K562 (cell line): ENCODE data around the gene CCNO. TPM values are rescaled to one million over a fixed set of nuclear protein-coding genes. Genes with fewer than 3 reads are reported as not detected.

ENCODE experiments used
- ELF4 ChIP-seq: fragments of 450-650 bp; formaldehyde crosslinking; IDR thresholded peaks from 2 replicates; pipeline ENCODE4 v1.4.0; 2022; ENCODE audit warnings: missing genetic modification characterization
- HEY1 ChIP-seq: fragments of 250-450 bp; sonication (Bioruptor Pico); IDR thresholded peaks from 2 replicates; pipeline ENCODE4 v1.5.0; 2020; ENCODE audit warnings: mild to moderate bottlenecking, moderate library complexity, borderline replicate concordance
- LCOR ChIP-seq: sonication (generic); formaldehyde crosslinking; IDR thresholded peaks from 2 replicates; pipeline ENCODE4 v1.8.0; 2022; ENCODE audit warnings: mild to moderate bottlenecking, missing genetic modification reagents
- MCM5 ChIP-seq: fragments of 450-650 bp; IDR thresholded peaks from 2 replicates; pipeline ENCODE4 v1.6.1; 2016; ENCODE audit warnings: low read depth
- MED1 ChIP-seq: sonication (generic); formaldehyde crosslinking; IDR thresholded peaks from 2 replicates; pipeline ENCODE4 v1.8.1; 2023; ENCODE audit warnings: missing genetic modification reagents, borderline replicate concordance
- NEUROD1 ChIP-seq: fragments of 150-350 bp; IDR thresholded peaks from 2 replicates; pipeline ENCODE4 v1.6.1; 2014; ENCODE audit warnings: borderline replicate concordance, low read length, low read depth; ENCODE audit not compliant: partially characterized antibody
- NFYB ChIP-seq: IDR thresholded peaks from 2 replicates; pipeline ENCODE4 v1.6.1; 2011; ENCODE audit warnings: mild to moderate bottlenecking, moderate library complexity; ENCODE audit not compliant: insufficient read length; ENCODE audit errors: extremely low read depth
- POU5F1 ChIP-seq: fragments of 150-350 bp; IDR thresholded peaks from 2 replicates; pipeline ENCODE4 v1.6.1; 2014; ENCODE audit warnings: borderline replicate concordance, low read length, low read depth, mild to moderate bottlenecking; ENCODE audit not compliant: partially characterized antibody
- SIRT6 ChIP-seq: IDR thresholded peaks from one replicate; pipeline ENCODE4 v1.6.1; 2012; ENCODE audit warnings: low read depth, mild to moderate bottlenecking, control low read depth, inconsistent platforms, low read length, moderate library complexity
- SP2 ChIP-seq: IDR thresholded peaks from 2 replicates; pipeline ENCODE4 v1.6.1; 2011; ENCODE audit warnings: mild to moderate bottlenecking, low read depth, low read length, moderate library complexity; ENCODE audit not compliant: poor library complexity, severe bottlenecking; ENCODE audit errors: extremely low read depth
- XRCC3 ChIP-seq: fragments of 450-650 bp; IDR thresholded peaks from 2 replicates; pipeline ENCODE4 v1.6.1; 2017; ENCODE audit warnings: mild to moderate bottlenecking, moderate library complexity
- ZKSCAN8 ChIP-seq: fragments of 200-800 bp; sonication (Bioruptor generic); IDR thresholded peaks from 2 replicates; pipeline ENCODE4 v1.6.1; 2016; ENCODE audit warnings: missing genetic modification characterization, missing compliant biosample characterization
- ZNF212 ChIP-seq: fragments of 450-650 bp; formaldehyde crosslinking; IDR thresholded peaks from 2 replicates; pipeline ENCODE4 v1.4.0; 2020; ENCODE audit warnings: mild to moderate bottlenecking
- ZNF347 ChIP-seq: fragments of 450-650 bp; formaldehyde crosslinking; IDR thresholded peaks from 2 replicates; pipeline ENCODE4 v1.4.0; 2020; ENCODE audit warnings: low read depth, mild to moderate bottlenecking, moderate library complexity
- ZNF586 ChIP-seq: fragments of 450-650 bp; formaldehyde crosslinking; conservative IDR thresholded peaks from 2 replicates; pipeline ENCODE4 v1.4.0; 2020; ENCODE audit warnings: mild to moderate bottlenecking, moderate library complexity
- ZNF699 ChIP-seq: fragments of 250-450 bp; sonication (Bioruptor Pico); IDR thresholded peaks from 2 replicates; pipeline ENCODE4 v1.8.0; 2021; ENCODE audit warnings: mild to moderate bottlenecking, moderate library complexity; ENCODE audit not compliant: insufficient replicate concordance
- ZNF717 ChIP-seq: fragments of 250-450 bp; sonication (Bioruptor Pico); IDR thresholded peaks from 2 replicates; pipeline ENCODE4 v1.5.0; 2021
- ZNF778 ChIP-seq: fragments of 450-650 bp; formaldehyde crosslinking; IDR thresholded peaks from 2 replicates; pipeline ENCODE4 v1.4.0; 2020; ENCODE audit warnings: mild to moderate bottlenecking, moderate library complexity
- polyA plus RNA-seq, 8 experiments: library from polyadenylated mRNA; depleted of rRNA in 4 of 8; stranded (reverse) in 5 of 8; unstranded in 3 of 8; fragments of >200 nt; fragmentation: Nextera tagmentation in 2 of 8; fragmentation: Illumina TruSeq in 1 of 8; extraction: Ambion mirVana in 2 of 8; extraction: Trizol in 1 of 8; gene quantifications; 2 replicates each; pipeline versions ENCODE4 v1.2.1 to v1.2.3, GENCODE V29; 2011 to 2014; ENCODE audit warnings: inconsistent platforms in 1 of 8, missing spikeins in 1 of 8
- total RNA-seq, 7 experiments: library from RNA; depleted of rRNA in 6 of 7; stranded (reverse); fragments of >200 nt in 6 of 7; fragmentation: Illumina TruSeq in 2 of 7; extraction: Trizol in 2 of 7; gene quantifications; 2 replicates each; pipeline versions ENCODE4 v1.2.1 to v1.2.3, GENCODE V29; 2011 to 2021; ENCODE audit warnings: low replicate concordance in 1 of 7
- TF ChIP-seq, protein P1 (sequence below): fragments of 450-650 bp; IDR thresholded peaks from 2 replicates; pipeline ENCODE4 v1.7.1; 2018; ENCODE audit warnings: mild to moderate bottlenecking, low read depth; ENCODE audit not compliant: partially characterized antibody
- TF ChIP-seq, protein P2 (sequence below): fragments of 450-650 bp; formaldehyde crosslinking; IDR thresholded peaks from 2 replicates; pipeline ENCODE4 v1.4.0; 2022; ENCODE audit warnings: missing genetic modification characterization
- TF ChIP-seq, protein P3 (sequence below), 2 experiments: IDR thresholded peaks; 2 replicates each; pipeline ENCODE4 v1.6.1; 2011; ENCODE audit warnings: borderline replicate concordance in 1 of 2, control low read depth in 1 of 2, low read depth in 1 of 2, low read length in 1 of 2, mild to moderate bottlenecking in 1 of 2, mixed read lengths in 1 of 2, moderate library complexity in 1 of 2; ENCODE audit not compliant: insufficient read depth in 1 of 2, insufficient read length in 1 of 2, poor library complexity in 1 of 2, severe bottlenecking in 1 of 2; ENCODE audit errors: extremely low read depth in 1 of 2

Gene CCNO
- total and polyA plus RNA-seq, 9 of the 15 experiments (the other 6 are each of a cell fraction or from before 2014, with no cell fraction given): 0.08 to 3.1 (median 0.29) TPM

DNA sequence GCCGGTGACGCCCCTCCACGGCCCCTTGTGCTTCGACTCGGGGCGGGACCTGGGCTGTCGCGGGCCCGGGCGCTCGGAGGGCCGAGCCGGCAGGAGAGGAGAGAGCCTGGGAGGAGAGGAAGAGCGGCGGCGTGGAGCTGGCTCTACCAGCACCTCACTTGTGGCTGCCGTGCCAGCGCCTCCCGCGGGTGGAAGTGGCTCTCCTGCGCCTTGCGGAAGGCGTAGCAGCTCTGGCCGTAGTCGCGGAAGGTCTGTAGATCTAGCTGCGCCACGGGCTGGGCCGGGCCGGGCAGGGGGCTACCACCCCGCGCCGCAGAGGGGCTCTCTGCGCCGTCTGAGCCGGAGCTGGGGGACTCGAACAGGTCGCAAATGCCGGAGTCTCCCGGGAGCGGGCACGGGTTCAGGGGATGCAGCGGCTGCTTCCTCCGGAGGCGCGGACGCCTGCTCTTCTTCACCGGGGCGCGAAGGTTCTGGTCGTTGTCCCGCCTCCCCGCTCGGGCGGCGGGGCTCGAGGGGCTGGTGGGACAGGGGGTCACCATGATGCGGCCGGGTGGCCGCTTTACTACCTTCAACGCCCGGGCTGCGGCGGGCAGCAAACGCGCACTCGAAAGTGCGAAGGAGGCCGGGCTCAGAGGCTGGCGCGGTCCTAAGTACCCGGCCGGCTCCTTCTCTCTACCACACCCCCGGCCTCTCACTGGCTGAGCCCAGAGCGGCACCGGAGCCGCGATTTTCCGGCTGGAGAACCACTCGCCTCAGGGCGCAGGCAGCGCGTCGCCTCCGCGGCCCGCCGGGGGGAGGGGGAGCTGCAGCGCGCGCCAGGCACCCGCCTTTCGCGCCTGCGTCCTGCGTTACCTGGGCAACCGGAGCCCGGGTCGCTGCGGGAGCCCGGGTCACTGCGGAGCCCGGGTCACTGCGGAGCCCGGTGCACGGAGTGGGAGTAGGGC is at the start of gene CCNO (continued):
- TF ChIP-seq POU5F1 (no peak), ZNF586 (CRISPR knock-in tag) (no peak), ZNF212 (CRISPR knock-in tag) (no peak), ZNF717 (CRISPR knock-in tag) (no peak), SP2 (no peak), XRCC3 (no peak), ZNF778 (CRISPR knock-in tag) (no peak), MCM5 (no peak), ELF4 (CRISPR knock-in tag) (no peak), ZNF699 (CRISPR knock-in tag) (no peak), NFYB (no peak), ZNF347 (CRISPR knock-in tag) (no peak), HEY1 (CRISPR knock-in tag) (no peak), SIRT6 (no peak), LCOR (CRISPR knock-in tag) (no peak), NEUROD1 (no peak), ZKSCAN8 (CRISPR knock-in tag) (no peak), MED1 (CRISPR knock-in tag) (no peak)
- TF ChIP-seq, protein P1, sequence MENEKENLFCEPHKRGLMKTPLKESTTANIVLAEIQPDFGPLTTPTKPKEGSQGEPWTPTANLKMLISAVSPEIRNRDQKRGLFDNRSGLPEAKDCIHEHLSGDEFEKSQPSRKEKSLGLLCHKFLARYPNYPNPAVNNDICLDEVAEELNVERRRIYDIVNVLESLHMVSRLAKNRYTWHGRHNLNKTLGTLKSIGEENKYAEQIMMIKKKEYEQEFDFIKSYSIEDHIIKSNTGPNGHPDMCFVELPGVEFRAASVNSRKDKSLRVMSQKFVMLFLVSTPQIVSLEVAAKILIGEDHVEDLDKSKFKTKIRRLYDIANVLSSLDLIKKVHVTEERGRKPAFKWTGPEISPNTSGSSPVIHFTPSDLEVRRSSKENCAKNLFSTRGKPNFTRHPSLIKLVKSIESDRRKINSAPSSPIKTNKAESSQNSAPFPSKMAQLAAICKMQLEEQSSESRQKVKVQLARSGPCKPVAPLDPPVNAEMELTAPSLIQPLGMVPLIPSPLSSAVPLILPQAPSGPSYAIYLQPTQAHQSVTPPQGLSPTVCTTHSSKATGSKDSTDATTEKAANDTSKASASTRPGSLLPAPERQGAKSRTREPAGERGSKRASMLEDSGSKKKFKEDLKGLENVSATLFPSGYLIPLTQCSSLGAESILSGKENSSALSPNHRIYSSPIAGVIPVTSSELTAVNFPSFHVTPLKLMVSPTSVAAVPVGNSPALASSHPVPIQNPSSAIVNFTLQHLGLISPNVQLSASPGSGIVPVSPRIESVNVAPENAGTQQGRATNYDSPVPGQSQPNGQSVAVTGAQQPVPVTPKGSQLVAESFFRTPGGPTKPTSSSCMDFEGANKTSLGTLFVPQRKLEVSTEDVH: no peak
- TF ChIP-seq, protein P2, sequence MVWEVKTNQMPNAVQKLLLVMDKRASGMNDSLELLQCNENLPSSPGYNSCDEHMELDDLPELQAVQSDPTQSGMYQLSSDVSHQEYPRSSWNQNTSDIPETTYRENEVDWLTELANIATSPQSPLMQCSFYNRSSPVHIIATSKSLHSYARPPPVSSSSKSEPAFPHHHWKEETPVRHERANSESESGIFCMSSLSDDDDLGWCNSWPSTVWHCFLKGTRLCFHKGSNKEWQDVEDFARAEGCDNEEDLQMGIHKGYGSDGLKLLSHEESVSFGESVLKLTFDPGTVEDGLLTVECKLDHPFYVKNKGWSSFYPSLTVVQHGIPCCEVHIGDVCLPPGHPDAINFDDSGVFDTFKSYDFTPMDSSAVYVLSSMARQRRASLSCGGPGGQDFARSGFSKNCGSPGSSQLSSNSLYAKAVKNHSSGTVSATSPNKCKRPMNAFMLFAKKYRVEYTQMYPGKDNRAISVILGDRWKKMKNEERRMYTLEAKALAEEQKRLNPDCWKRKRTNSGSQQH (CRISPR knock-in tag): no peak
- TF ChIP-seq, protein P3, sequence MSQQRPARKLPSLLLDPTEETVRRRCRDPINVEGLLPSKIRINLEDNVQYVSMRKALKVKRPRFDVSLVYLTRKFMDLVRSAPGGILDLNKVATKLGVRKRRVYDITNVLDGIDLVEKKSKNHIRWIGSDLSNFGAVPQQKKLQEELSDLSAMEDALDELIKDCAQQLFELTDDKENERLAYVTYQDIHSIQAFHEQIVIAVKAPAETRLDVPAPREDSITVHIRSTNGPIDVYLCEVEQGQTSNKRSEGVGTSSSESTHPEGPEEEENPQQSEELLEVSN (IDR thresholded peaks at IDR 0.05; ENCODE audit: borderline replicate concordance in 1 of 2, extremely low read depth in 1 of 2, insufficient read depth in 1 of 2, insufficient read length in 1 of 2, low read depth in 1 of 2, low read length in 1 of 2, poor library complexity in 1 of 2, severe bottlenecking in 1 of 2): peak; percentile 39 to 76
